ENCODE measurements around the gene ID1.

ID1 gene, protein sequence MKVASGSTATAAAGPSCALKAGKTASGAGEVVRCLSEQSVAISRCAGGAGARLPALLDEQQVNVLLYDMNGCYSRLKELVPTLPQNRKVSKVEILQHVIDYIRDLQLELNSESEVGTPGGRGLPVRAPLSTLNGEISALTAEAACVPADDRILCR

DNA sequence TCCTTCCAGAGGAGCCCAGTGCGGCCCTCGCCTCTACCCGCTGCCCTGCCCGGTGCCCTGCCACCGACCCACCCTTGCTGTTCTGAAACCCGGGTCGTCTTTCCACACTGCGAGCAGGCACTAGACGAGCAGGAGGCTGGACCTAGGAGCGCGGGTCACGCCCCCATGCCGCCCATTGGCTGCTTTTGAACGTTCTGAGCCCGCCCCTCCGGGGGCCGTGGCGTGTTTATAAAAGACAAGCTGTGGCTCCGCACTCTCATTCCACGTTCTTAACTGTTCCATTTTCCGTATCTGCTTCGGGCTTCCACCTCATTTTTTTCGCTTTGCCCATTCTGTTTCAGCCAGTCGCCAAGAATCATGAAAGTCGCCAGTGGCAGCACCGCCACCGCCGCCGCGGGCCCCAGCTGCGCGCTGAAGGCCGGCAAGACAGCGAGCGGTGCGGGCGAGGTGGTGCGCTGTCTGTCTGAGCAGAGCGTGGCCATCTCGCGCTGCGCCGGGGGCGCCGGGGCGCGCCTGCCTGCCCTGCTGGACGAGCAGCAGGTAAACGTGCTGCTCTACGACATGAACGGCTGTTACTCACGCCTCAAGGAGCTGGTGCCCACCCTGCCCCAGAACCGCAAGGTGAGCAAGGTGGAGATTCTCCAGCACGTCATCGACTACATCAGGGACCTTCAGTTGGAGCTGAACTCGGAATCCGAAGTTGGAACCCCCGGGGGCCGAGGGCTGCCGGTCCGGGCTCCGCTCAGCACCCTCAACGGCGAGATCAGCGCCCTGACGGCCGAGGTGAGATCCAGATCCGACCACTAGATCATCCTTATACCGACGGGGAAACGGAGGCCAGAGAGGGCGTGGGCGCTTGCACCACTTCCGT, at the start of gene ID1:
Gene ID1 (plus strand): TSS at position 259 of the 871 bp plus-strand sequence. CDS start 99 bp downstream, at position 358.
- DNase-seq = peak; percentile 93

DNA sequence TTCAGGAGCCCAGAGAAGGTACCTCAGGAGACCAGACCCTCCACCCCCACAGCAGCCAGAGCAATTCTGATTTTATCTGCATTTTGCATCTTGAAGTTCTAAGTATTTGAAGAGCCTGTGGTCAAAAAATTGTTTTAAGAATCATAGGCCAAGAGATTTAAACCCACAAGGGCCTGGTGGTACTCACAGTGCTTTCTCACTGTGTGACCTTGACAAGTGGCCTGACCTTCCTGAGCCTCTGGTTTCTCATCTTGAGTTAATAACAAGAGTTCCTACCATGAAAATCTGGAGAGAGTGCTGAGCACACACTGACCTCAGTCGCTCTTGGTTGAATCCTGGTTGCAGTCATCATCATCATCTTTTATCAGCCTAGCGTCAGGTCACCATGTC, 45.4 kb upstream of the ID1 start:
- DNase-seq = no peak

DNA sequence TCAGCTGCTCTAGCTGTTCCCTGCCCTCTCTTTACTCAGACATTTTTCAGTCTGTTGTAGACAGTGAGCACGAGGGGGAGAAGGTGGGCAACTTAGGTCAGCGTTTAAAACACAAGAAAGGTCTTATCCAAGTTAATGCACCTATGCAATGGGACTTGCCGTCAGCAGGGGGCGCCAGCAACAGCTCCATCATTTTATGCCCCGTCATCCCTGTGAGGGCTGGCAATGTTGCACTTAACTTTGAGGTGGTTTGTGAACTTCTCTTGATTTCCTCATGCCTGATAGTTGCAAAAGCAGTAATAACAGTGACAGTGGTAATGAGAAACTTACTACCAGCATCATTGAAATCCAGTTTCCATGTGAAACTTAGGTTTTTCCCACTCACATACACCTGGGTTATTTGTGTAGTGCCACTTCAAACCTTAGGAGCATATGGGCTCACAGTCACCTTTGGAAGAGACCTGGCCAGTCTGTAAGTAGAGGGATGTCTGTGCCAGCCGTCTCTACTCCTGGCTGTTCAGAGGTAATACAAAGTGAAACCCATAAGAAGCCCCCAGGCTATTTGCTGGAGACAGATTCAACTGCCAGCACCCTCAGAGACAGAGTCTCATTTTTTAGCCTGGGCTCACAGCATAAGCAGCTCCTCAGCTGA, 44.9 kb upstream of the ID1 start:
- DNase-seq = no peak

DNA sequence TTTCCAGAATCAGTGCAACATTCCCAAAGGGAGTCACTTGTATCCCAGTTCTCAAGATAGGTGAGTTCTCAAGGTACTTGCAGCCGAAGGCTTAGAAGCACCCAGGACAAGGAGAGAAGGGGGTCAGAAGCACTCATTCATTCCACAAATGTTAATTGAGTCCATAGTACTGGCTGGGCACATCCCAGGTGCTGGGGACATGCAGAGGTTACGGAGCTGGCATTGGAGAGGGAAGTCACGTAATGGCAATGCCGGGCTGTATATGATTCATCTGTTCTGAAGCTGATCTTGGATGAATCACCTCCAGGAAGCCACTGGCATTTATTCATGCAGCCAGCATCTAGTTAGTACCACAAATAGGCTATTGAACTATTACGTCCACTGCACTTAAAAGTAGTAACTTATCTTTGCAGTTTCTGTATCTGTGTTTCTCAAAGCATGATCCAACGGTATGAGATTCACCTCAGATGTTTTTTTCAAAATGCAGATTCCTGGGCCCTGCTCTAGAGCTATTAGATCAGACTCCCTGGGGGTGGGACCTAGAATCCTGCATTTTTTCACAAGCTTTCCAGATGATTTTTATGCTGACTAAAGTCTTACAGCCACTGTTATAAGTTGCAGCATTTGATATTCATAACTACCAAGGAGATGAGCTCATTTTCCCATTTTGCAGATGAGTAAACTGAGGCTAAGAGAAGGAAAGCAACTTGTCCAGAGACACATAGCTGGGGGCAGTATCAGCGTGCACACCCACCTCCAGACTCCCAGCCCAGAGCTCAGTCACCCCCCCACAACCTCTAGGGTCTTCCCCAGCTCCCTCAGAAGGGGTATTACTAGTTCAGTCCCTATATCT, 44.1 kb upstream of the ID1 start:
- no peak for DNase-seq

DNA sequence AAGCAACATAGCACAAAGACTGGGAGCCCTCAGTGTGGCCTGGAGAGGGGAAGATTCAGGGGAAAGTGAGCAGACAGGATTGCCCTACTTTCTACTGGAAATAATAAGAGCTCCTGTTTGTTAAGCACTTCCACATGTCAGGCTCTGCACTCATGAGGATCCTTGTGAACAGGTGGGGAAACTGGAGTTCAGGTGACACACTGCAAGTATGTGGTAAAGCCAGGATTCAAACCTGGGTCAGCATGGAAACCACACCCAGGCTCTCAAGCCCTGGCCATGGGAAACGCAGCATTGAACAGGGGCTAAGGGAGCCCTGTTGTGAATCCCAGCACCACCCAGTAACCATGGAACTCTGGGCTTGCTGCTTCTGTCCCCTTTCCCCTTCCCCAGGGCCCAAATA, 42.8 kb upstream of the ID1 start:
- no peak for DNase-seq

DNA sequence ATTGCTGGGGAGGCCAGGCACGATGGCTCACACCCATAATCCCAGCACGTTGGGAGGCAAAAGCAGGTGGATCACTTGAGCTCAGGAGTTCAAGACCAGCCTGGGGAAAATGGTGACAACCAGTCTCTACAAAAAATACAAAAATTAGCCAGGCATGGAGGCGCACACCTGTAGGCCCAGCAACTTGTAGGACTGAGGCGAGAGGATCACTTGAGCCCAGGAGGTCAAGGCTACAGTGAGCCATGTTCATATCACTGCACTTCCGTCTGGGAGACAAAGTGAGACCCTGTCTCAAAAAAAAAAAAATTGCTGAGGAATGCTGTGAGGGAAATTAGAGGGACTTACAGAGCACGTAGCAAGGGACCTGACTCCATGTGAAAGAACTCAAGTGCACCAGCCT, 40.8 kb upstream of the ID1 start:
- no peak for DNase-seq

DNA sequence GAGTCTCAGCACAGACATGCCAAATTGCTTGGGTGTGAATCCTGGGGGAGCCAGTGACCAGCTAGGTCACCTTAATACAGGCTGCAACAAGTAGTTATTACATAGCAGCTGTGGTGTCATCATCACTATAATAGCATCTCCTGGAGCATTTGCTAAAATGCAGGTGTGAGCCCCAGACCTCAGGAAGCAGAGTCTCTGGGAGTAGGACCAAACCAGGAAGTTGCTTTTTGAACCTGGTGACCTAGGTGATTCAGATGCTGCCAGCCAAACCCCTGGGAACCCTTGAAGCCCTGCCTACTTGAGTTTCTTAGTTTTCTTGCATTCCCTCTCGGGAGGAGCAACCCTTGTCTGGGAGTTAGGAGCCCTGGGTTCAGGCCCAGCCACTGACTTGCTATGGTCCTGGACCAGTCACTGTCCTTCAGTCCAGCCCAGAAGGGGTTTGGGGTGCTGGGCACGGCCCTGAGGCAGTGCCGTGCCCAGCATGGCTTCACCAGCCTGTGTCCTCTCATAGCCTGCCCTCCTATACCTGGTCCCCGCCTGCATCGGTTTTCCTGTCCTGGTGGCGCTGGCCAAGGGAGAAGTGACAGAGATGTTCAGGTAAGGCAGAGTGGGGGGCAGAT, 39.3 kb upstream of the ID1 start:
- no peak for DNase-seq

DNA sequence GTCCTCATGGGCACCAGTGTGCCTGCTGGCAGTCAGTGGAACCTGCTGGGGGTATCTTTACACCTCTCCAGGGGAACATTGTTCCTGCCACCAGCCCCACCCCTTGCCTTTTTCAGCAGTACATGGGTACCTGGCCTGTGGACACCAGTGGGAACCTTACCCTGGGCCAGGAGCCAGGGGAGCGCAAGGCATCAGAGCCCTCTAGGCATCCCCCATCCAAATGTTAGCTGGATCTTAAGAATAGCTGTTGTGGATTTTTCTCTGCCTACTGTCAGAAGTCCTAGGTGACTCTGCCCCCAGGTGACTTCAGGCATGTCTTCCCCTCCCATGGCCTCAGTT, 38.8 kb upstream of the ID1 start:
- DNase-seq = no peak

DNA sequence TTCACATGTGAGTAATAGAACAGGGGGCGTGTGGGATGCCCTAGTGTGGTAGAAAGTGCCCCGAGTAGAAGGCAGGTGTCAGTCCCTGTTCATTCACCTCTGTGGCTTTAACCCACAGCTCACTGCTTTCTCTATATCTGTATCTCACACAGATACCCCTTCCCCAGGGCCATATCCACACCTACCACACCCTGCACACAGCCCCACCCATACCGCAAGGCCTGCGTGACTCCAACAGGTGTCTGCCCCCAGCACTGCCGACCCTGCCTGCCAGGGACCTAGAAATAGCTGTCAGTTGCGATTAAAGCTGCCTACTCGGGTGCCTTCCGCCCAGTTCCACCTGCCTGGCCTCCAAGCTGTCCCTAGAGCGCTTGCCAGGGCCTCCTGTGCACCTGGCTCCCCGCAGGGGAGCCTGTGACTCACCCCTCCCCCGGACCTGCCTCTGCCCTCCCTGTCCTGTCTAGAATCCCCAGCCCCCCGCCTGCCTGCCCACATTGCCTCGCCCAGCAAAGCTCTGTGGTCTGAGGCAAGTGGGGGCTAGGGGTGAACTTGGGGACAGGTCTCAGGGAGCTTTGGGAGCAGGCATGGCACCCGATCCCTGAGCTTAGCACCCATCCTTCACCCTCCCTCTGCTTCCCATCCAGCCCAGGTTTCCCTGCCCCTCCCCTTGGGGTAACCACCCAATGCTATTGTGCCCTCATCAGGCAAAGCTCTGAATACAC, 38.3 kb upstream of the ID1 start:
- DNase-seq = no peak

DNA sequence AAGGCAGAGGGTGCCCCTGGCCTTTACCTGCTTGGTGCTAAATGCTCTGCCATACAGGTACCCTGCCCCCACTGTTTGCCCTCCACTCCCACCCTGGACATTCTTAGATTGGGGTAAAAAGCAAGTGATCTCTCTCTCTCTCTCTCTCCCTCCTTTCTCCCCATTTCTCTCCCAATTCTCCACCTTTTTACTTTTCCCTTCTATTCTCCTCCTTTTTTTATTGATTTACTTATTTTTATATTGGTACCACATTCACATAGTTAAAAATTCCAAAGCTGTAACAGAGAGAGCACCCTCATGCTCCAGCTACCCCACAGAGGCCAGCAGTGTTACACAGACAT, 37.7 kb upstream of the ID1 start:
- DNase-seq = no peak

DNA sequence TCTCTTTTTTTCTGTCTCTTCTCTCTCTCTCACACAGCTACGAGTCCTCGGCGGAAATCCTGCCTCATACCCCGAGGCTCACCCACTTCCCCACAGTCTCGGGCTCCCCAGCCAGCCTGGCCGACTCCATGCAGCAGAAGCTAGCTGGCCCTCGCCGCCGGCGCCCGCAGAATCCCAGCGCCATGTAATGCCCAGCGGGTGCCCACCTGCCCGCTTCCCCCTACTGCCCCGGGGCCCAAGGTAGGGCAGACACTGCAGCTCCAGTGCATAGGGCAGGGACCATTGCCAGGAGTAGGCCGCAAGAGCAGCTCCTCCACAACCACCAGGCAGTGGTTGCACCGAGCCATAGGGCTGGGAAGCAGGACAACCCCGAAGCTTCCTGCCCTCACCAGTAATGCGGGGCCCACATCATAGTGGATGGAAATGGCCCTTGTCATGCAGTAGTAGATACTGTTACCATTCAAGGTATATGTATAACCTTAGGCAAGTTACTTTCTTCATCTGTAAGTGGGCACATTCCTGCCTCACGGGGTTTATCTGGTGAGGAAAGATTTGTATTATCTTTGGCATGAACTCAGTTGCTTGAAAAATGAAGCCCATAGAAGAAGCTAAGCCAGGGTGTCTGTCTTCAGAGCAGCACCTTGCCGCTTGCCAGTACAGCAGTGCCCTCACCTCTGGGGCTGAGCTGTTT, 36.9 kb upstream of the ID1 start:
- no peak for DNase-seq

DNA sequence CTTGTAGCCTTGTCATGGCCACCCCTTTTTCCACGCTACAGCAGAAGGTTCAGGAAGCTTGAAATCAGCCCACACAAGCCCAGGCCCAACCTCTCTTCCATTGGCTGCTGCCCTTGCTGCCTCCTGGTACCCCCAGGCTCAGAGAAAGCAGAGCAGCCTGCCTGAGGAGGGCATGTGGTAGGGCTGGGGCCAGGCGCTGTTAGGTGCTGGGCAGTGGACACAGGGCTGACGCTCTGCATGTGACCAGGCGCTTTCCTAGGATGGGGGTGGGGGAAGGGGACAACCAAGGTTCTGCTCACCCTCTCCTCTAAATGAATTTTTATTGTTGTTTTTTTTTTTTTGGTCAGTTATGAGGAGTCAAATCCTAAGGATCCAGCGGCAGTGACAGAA, 36.3 kb upstream of the ID1 start:
- DNase-seq = no peak

DNA sequence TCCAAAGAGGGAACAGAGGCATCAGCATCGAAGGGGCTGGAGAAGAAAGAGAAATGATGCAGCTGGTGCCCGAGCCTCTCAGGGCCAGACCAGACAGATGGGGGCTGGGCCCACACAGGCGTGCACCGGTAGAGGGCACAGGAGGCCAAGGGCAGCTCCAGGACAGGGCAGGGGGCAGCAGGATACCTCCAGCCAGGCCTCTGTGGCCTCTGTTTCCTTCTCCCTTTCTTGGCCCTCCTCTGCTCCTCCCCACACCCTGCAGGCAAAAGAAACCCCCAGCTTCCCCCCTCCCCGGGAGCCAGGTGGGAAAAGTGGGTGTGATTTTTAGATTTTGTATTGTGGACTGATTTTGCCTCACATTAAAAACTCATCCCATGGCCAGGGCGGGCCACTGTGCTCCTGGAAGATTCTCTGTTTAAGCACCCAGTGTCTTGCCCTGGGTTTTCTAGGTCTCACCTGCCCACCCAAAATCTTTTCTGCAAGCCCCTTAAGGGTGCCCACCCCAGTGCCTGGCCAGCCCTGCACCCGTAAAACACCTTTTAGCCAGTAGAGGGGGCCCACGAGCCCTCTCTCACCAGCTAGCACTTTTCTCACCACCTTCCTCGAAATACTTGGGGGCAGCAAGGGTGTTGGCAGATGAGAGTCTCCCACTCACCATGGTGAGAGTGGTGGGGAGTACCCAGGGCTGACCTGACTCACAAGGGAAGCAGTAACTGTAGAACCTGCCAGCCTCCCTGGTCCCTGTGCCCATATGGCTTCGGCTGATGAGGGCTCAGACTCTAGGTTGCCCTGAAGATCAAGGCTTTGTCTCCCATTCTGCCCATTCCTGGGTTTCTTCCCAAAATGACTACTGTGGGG, 35.7 kb upstream of the ID1 start:
- DNase-seq = no peak

DNA sequence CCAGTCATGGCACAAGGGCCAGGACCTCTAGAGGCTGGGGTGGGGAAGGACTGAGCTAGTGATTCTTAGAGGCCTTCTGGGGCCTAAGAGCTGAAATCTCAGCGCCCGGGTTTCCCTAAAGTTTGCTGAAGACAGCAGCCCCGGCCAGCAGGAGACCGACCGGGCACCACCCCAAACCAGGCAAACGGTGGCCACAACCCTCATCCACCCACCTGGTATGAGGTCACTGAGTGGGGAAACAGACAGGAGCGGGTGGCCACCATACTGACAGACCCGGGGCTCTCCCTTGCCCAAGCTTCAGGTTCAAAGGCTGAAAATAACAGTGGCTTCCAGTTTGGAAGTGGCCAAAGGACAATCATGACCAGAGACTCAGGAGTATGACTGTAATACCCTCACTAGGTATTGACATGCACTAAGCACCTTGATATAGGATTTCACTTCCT, 35.0 kb upstream of the ID1 start:
- DNase-seq = no peak

DNA sequence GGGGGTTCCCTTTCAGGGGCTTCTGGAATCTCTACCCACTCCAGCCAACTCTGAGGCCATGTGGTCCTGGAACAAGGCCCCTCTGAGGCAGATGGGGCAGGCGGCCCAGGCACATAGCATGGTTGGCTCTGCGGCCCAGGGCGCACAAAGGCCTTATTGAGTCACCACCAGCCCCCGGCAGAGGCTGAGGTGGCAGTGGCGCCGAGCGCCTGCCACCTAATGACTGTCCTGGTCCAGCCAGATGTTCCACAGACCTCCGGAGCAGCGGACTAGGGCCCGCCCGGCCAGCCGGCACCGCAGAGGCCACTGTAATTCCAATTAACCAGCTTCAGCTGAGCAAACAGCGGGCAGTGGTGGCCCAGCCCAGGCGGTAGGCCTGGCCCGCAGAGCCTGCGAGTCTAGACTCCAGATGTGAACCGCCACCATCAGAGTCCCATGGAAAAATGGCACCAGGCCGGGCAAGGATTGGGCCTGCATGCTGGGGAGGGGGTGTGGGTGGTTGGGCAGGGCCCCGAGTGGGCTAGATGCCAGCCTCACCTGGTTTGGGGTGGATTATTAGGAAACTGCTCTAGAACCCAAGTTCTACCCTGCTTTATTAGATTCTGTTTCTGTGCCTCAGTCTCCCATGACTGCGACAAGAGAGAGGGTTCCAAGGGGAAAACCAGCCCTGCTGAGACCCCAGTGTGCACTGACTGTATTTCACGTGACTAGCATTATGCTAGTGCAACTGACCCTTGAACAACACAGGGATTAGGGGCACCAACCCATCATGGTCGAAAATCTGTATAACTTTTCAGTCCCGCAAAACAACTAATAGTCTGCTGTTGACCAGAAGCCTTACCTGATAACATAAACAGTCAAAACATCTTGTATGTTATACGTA, 34.1 kb upstream of the ID1 start:
- no peak for DNase-seq

DNA sequence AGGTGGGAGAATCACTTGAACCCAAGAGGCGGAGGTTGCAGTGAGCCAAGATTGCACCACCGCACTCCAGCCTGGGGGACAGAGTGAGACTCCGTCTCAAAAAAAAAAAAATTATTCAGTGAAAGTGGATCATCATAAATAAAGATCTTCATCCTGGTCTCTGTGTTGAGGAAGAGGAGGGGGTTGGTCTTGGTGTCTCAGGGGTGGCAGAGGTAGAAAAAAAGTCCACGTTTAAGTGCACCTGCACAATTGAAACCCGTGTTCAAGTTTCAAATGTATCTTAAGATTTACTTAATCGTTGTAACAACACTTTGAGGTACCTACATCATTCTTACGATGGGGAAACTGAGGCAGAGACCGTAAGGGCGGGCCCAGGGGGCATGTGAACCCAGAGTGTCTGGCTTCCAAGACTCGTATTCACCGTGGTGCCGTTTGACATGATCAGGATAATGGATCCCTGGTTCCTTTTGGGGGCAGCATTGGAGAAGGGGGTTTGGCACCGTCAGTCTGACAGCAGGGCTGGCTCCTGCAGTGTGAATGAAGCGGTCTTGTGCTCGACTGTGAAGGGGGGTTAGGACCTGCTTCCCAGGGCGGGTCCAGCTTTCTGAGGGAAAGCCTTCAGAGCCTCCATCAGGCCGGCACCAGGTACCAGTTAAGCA, 32.9 kb upstream of the ID1 start:
- DNase-seq = no peak

DNA sequence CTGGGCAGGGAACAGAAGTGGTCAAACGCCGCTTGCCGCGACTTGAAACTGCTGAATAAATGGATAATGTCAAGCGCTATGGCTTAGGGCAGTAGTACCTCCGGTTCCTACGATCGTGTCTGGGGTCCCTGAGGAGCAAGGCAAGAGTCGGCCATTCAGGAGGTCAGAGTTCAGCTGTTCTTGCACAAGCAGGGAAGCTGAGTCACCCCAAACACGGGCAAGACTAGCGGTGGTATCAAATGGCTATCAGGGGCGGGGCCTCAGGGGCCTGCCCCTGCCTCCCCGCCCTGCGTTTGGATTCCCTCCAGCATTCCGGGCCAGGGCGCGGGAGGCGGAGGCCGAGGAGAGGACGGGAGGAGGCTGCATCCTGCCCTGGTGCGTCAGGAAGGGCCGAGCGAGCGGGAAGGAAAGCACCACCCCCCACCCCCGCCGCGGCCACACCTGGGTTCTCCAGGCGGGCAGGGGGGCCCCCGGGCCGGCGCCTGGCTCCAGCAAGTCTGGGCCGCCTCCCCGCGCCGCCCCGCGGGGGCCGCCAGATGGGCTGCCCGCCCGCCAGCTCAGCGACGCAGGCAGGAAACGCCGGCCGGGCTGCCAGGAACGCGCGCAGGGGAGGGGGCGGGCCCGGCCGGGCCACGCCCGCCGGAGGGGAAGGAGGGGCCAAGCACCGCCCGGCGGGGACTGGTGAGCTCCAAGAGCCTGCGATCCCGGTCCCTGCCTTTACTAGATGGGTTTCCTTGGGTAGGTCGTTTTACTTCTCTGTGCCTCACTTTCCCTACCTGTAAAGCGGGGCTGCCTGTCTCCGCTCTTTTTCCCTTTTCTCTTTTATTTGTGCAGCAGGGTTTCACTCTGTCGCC, 32.2 kb upstream of the ID1 start:
- DNase-seq = peak; percentile 72

Measured in 8988T (cell line).